ENCODE data around the gene DLG2. TPM values are rescaled to one million over a fixed set of nuclear protein-coding genes. Genes with fewer than 3 reads are reported as not detected.

DLG2 gene
- total RNA-seq, 4 donors from 2014 or later, result 7.3 to 14.1 (median 11.1) TPM

- TF ChIP-seq EP300 (IDR thresholded peaks at IDR 0.05), result no peak
- H3K27me3 ChIP-seq, result peaks cover 0 to 4% (median 0%) of the 10 kb centered on the region in 4 donors
- H3K4me1 ChIP-seq, result peaks cover 0 to 28% (median 21%) of the 10 kb centered on the region in 4 donors
- no peak overlapping the region for H3K4me3 ChIP-seq
- intact Hi-C loops (cut with DNase I), result no loop called here
- peaks cover 0 to 3% (median 0%) of the 10 kb centered on the region in 4 donors for H3K9me3 ChIP-seq
- H3K36me3 ChIP-seq, result no peaks in the 10 kb centered on the region
- H3K27ac ChIP-seq (replicated peaks in 1 of 4), result peak overlapping the region in 3 of 4 donors; percentile 25 to 62 (median 25)
- WGBS, result 47% methylated on average over 2 of the region's 2 CpGs
- no peak for DNase-seq (ENCODE audit: extremely low spot score)
Observed at GRCh38 chr11:84036664-84037194, 1590.4 kb downstream of the DLG2 start.

DNA sequence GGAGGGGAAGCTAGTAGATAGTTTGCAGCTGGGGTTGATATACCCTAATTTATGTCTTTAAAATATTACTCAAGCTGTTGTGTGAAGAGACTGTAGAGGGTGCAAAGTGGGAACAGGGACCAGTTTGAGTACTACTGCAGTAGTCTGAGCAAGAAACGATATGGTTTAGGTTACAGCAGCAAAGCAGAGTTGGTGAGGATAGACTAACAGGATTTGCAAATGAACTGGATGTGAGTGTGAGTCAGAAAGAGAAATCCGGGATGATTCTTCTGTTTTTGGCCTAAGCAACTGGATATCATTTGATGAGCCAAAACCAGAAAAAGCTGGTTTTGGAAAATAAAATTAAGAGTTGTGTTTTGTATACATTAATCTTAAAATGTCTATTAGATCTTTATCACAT lies 1591.5 kb downstream of the DLG2 start:
- 75% methylated on average over 2 of the region's 2 CpGs for WGBS
- Histone ChIP-seq H3K9me3 (peaks cover 0 to 3% (median 0%) of the 10 kb centered on the region in 4 donors), H3K36me3 (no peaks in the 10 kb centered on the region), H3K4me3 (no peak overlapping the region), H3K4me1 (peaks cover 0 to 28% (median 21%) of the 10 kb centered on the region in 4 donors), H3K27ac (replicated peaks in 1 of 4) (peak overlapping the region; percentile 20 to 62 (median 25)), H3K27me3 (peaks cover 0 to 4% (median 0%) of the 10 kb centered on the region in 4 donors)
- DNase-seq (ENCODE audit: extremely low spot score), result no peak
- TF ChIP-seq POLR2AphosphoS5 (IDR thresholded peaks at IDR 0.05) (no peak), POLR2A (IDR thresholded peaks at IDR 0.05; ENCODE audit: low read depth) (no peak), CTCF (IDR thresholded peaks at IDR 0.05) (no peak), EP300 (IDR thresholded peaks at IDR 0.05) (no peak)
- intact Hi-C loops (cut with DNase I), result no loop called here

DNA sequence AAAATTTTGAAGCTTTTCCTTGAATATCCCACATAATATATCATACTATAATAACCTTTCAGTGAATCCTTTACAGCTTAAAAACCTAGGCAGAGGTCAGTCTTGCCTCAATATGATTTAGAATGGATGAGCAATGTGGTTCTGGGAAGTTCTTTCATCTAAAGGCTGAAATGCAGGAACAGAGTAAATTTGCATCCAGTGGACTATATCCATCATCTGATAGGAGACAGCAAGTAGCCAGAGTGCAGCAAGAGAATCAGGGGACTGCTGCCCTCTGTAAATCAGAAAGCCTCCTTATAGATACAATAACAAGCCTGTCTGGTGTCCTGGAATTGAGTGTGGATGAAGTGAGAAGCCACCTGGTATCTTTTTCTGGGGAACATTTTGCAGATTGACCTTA lies 1592.7 kb downstream of the DLG2 start:
- peak overlapping the region in 1 of 4 donors; percentile 62 for H3K27ac ChIP-seq (replicated peaks in 1 of 4)
- intact Hi-C loops (cut with DNase I), result no loop called here
- H3K27me3 ChIP-seq, result peaks cover 0 to 4% (median 0%) of the 10 kb centered on the region in 4 donors
- peaks cover 0 to 3% (median 0%) of the 10 kb centered on the region in 4 donors for H3K9me3 ChIP-seq
- no peak overlapping the region for H3K4me3 ChIP-seq
- TF ChIP-seq POLR2A (IDR thresholded peaks at IDR 0.05; ENCODE audit: low read depth), result no peak
- no peak for TF ChIP-seq CTCF (IDR thresholded peaks at IDR 0.05)
- TF ChIP-seq EP300 (IDR thresholded peaks at IDR 0.05), result no peak
- TF ChIP-seq POLR2AphosphoS5 (IDR thresholded peaks at IDR 0.05), result no peak
- peaks cover 0 to 28% (median 21%) of the 10 kb centered on the region in 4 donors for H3K4me1 ChIP-seq
- DNase-seq (ENCODE audit: extremely low spot score), result no peak
- no peaks in the 10 kb centered on the region for H3K36me3 ChIP-seq

- DNase-seq (ENCODE audit: extremely low spot score), result no peak
- WGBS, result 87% methylated on average over 1 of the region's 1 CpG
- no peak overlapping the region for H3K27ac ChIP-seq (replicated peaks in 1 of 4)
- TF ChIP-seq POLR2A (IDR thresholded peaks at IDR 0.05; ENCODE audit: low read depth) (no peak), POLR2AphosphoS5 (IDR thresholded peaks at IDR 0.05) (no peak), CTCF (IDR thresholded peaks at IDR 0.05) (no peak), EP300 (IDR thresholded peaks at IDR 0.05) (no peak)
- H3K36me3 ChIP-seq, result no peaks in the 10 kb centered on the region
- intact Hi-C loops (cut with DNase I), result no loop called here
- peaks cover 0 to 36% (median 26%) of the 10 kb centered on the region in 4 donors for H3K4me1 ChIP-seq
- no peaks in the 10 kb centered on the region for H3K27me3 ChIP-seq
- no peak overlapping the region for H3K4me3 ChIP-seq
- H3K9me3 ChIP-seq, result no peaks in the 10 kb centered on the region
Observed at GRCh38 chr11:84024266-84024665, 1602.9 kb downstream of the DLG2 start.

DNA sequence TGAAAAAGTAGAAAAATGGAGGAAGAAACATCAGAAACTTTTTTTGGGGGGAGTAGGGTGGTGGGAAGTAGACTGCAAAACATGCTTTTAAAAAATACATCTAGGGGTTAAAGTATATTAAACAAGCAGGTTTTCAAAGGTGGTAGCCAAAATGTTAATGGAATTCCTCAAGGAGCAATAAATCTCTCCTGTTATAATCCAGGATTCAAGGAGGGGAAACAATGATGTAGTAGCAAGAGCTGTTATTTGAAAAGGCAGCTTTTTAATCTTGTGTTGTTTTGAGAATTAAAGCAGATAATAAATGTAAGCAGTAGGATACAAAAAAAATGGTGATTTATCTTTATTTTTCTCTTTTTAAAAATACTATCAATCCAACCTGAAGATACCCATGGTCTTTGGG lies 1604.4 kb downstream of the DLG2 start:
- peaks cover 0 to 38% (median 26%) of the 10 kb centered on the region in 4 donors for H3K4me1 ChIP-seq
- no peak for TF ChIP-seq CTCF (IDR thresholded peaks at IDR 0.05)
- TF ChIP-seq POLR2A (IDR thresholded peaks at IDR 0.05; ENCODE audit: low read depth), result no peak
- no peak for TF ChIP-seq EP300 (IDR thresholded peaks at IDR 0.05)
- no peak for TF ChIP-seq POLR2AphosphoS5 (IDR thresholded peaks at IDR 0.05)
- H3K9me3 ChIP-seq, result no peaks in the 10 kb centered on the region
- H3K27me3 ChIP-seq, result no peaks in the 10 kb centered on the region
- peak overlapping the region in 1 of 4 donors; percentile 7 for H3K27ac ChIP-seq (replicated peaks in 1 of 4)
- no peaks in the 10 kb centered on the region for H3K36me3 ChIP-seq
- intact Hi-C loops (cut with DNase I), result no loop called here
- no peak for DNase-seq (ENCODE audit: extremely low spot score)
- H3K4me3 ChIP-seq, result no peak overlapping the region
